CD4-positive, alpha-beta T cell (primary cell): ENCODE results near the gene VPS51. TPM values are rescaled to one million over a fixed set of nuclear protein-coding genes. Genes with fewer than 3 reads are reported as not detected.

Experiments used
- ATAC-seq: fragments of 200-7000 bp; cut with Tn5 transposase; one replicate; pipeline ENCODE4 v1.10.0; 2022; ENCODE audit warnings: mild to moderate bottlenecking; ENCODE audit not compliant: poor library complexity
- CTCF ChIA-PET: fragments of 350-600 bp; sonication (Branson Sonifier 250); formaldehyde crosslinking; loops from one replicate; lab custom pipeline; 2021; ENCODE audit warnings: antibody characterized with exemption, inconsistent platforms; lab: Charles Lee
- POLR2A ChIA-PET: fragments of 350-600 bp; sonication (Branson Sonifier 250); formaldehyde crosslinking; loops from one replicate; lab custom pipeline; 2021; ENCODE audit warnings: antibody characterized with exemption, inconsistent platforms; lab: Charles Lee
- DNase-seq, 14 experiments: peaks; one replicate each; pipeline ENCODE4 v3.0.0-alpha.2; 2013 to 2020; ENCODE audit warnings: mixed read lengths in 2 of 14
- H3K27ac ChIP-seq, 2 donors: one replicate each; pipeline versions ENCODE4 v1.5.1 to v1.7.0; 2013; ENCODE audit warnings: low read length in 2 of 2, low read depth in 1 of 2, mild to moderate bottlenecking in 1 of 2
- H3K27me3 ChIP-seq, 2 experiments: 1 replicate in 1 of 2; 2 replicates in 1 of 2; pipeline versions ENCODE4 v1.6.1 to v1.7.0; 2013; ENCODE audit warnings: low read length in 2 of 2, control low read depth in 1 of 2, mild to moderate bottlenecking in 1 of 2, moderate library complexity in 1 of 2; ENCODE audit not compliant: insufficient read depth in 2 of 2, control insufficient read depth in 1 of 2
- H3K36me3 ChIP-seq: one replicate; pipeline ENCODE4 v1.6.1; 2013; ENCODE audit warnings: low read length, control low read depth; ENCODE audit not compliant: insufficient read depth
- H3K4me1 ChIP-seq: one replicate; pipeline ENCODE4 v1.6.1; 2013; ENCODE audit warnings: low read length, control low read depth; ENCODE audit not compliant: insufficient read depth
- H3K4me3 ChIP-seq: one replicate; pipeline ENCODE4 v1.5.1; 2013; ENCODE audit warnings: mild to moderate bottlenecking, low read length, moderate library complexity
- H3K9me3 ChIP-seq, 2 experiments: 1 replicate in 1 of 2; 2 replicates in 1 of 2; pipeline versions ENCODE4 v1.6.1 to v1.7.0; 2013; ENCODE audit warnings: low read length in 2 of 2, mild to moderate bottlenecking in 2 of 2, control low read depth in 1 of 2, moderate library complexity in 1 of 2; ENCODE audit not compliant: control insufficient read depth in 1 of 2, insufficient read depth in 1 of 2
- H3K27ac Mint-ChIP-seq: one replicate; pipeline ENCODE4 v1.8.0; 2020; ENCODE audit warnings: mixed read lengths
- H3K27me3 Mint-ChIP-seq: one replicate; pipeline ENCODE4 v1.8.0; 2021; ENCODE audit warnings: mixed read lengths
- H3K36me3 Mint-ChIP-seq: one replicate; pipeline ENCODE4 v1.8.0; 2021; ENCODE audit warnings: low read depth, mixed read lengths
- H3K4me1 Mint-ChIP-seq: one replicate; pipeline ENCODE4 v1.8.0; 2021; ENCODE audit warnings: low read depth, mixed read lengths
- H3K4me3 Mint-ChIP-seq: one replicate; pipeline ENCODE4 v1.8.0; 2020; ENCODE audit warnings: mild to moderate bottlenecking, mixed read lengths
- H3K9me3 Mint-ChIP-seq: one replicate; pipeline ENCODE4 v1.8.0; 2020; ENCODE audit warnings: mixed read lengths
- CTCF ChIP-seq: fragments of 200-600 bp; IDR thresholded peaks from one replicate; pipeline ENCODE4 v1.8.0; 2022; ENCODE audit warnings: antibody characterized with exemption, mild to moderate bottlenecking
- intact Hi-C, 2 experiments: fragments of 100-400 bp; cut with DNase I in 1 of 2; cut with micrococcal nuclease in 1 of 2; formaldehyde crosslinking; loops; one replicate each; pipeline versions ENCODE4 v1.15.1 to v1.9.0; 2023 to 2025; cut with DNase I, micrococcal nuclease
- total RNA-seq, 174 experiments: library from RNA in 2 of 174; stranded (reverse) in 2 of 174; gene quantifications; one replicate each; pipeline ENCODE4 v1.2.3 and lab custom pipeline; 2021 to 2026

Gene VPS51
- total RNA-seq, 2 experiments from 2014 or later, result 243 to 246 TPM

- peaks cover 87% of the 10 kb centered on the region for H3K36me3 ChIP-seq
- intact Hi-C loops, result no loop called here
- H3K4me1 ChIP-seq, result peaks cover 28% of the 10 kb centered on the region
- no peaks in the 10 kb centered on the region for H3K27me3 ChIP-seq
- no peak for TF ChIP-seq CTCF
- Mint-ChIP-seq H3K36me3 (peaks cover 87% of the 10 kb centered on the region), H3K4me1 (peaks cover 17% of the 10 kb centered on the region), H3K27ac (peak overlapping the region; percentile 42), H3K27me3 (no peaks in the 10 kb centered on the region), H3K4me3 (no peak overlapping the region), H3K9me3 (no peaks in the 10 kb centered on the region)
- no peak overlapping the region for H3K4me3 ChIP-seq
- no peaks in the 10 kb centered on the region for H3K9me3 ChIP-seq
- no peak overlapping the region for H3K27ac ChIP-seq
- ATAC-seq (peak; percentile 15), DNase-seq (no peak)
- POLR2A ChIA-PET, result interaction anchor here (1.4 kb wide), 1 partner anchor 10 kb away, joined by 6 read pairs; the partner anchor contains the start of gene ZNHIT2
- CTCF ChIA-PET, result interaction anchor here (1.2 kb wide), 1 partner anchor 17 kb away, joined by 3 read pairs; no protein-coding TSS in a partner anchor
Observed at GRCh38 chr11:65127473-65128181, 31.6 kb downstream of the VPS51 start.

GRCh38 chr11:65128182-65129145 is 32.5 kb downstream of the VPS51 start:
- Histone ChIP-seq H3K9me3 (no peaks in the 10 kb centered on the region), H3K4me3 (no peak overlapping the region), H3K27ac (no peak overlapping the region), H3K27me3 (no peaks in the 10 kb centered on the region), H3K36me3 (peaks cover 92% of the 10 kb centered on the region), H3K4me1 (peaks cover 28% of the 10 kb centered on the region)
- intact Hi-C loops, result no loop called here
- Mint-ChIP-seq H3K4me3 (no peak overlapping the region), H3K27me3 (no peaks in the 10 kb centered on the region), H3K9me3 (no peaks in the 10 kb centered on the region), H3K4me1 (peaks cover 20% of the 10 kb centered on the region), H3K36me3 (peaks cover 90% of the 10 kb centered on the region), H3K27ac (peak overlapping the region; percentile 42)
- peak; percentile 13 for ATAC-seq
- POLR2A ChIA-PET, result interaction anchor here (1.4 kb wide), 1 partner anchor 11 kb away, joined by 6 read pairs; the partner anchor contains the start of gene ZNHIT2
- no peak for DNase-seq
- CTCF ChIA-PET, result interaction anchor here (1.2 kb wide), 1 partner anchor 18 kb away, joined by 3 read pairs; no protein-coding TSS in a partner anchor
- no peak for TF ChIP-seq CTCF

- CTCF ChIA-PET, result no interaction called here
- POLR2A ChIA-PET, result interaction anchor here (1.3 to 3.1 kb wide), 2 partner anchors 8 to 18 kb away, joined by 6 to 18 read pairs; partner anchors contain the start of genes FAU, MRPL49 and TM7SF2
- peak in 1 of 14 experiments; percentile 21 for DNase-seq
Observed at GRCh38 chr11:65129649-65130441, 33.8 kb downstream of the VPS51 start.

More at GRCh38 chr11:65129649-65130441, 33.8 kb downstream of the VPS51 start:
- no peak for TF ChIP-seq CTCF
- Histone ChIP-seq H3K27me3 (no peaks in the 10 kb centered on the region), H3K4me1 (peaks cover 28% of the 10 kb centered on the region), H3K27ac (no peak overlapping the region), H3K4me3 (no peak overlapping the region), H3K9me3 (no peaks in the 10 kb centered on the region), H3K36me3 (peaks cover 84% of the 10 kb centered on the region)
- Mint-ChIP-seq H3K4me3 (peak overlapping the region; percentile 4), H3K27me3 (no peaks in the 10 kb centered on the region), H3K27ac (peak overlapping the region; percentile 14), H3K36me3 (peaks cover 95% of the 10 kb centered on the region), H3K4me1 (peaks cover 26% of the 10 kb centered on the region), H3K9me3 (no peaks in the 10 kb centered on the region)
- intact Hi-C loops, result loop anchor here in 1 of 2 experiments (5.0 kb wide), 1 partner anchor 213 kb away; the partner anchor contains the start of gene ATG2A
- ATAC-seq, result no peak
